ENCODE data around the gene TMEM240. TPM values are rescaled to one million over a fixed set of nuclear protein-coding genes. Genes with fewer than 3 reads are reported as not detected.

Gene TMEM240
- total and polyA plus RNA-seq, 2 donors (not counting 1 experiment from before 2014, with no cell fraction given): 0.28 to 1.8 TPM

- Histone ChIP-seq H3K9ac (ENCODE audit: low read length) (no peak overlapping the region), H3K4me2 (replicated peaks; ENCODE audit: low read depth, low read length, poor library complexity, severe bottlenecking) (no peak overlapping the region), H3K27ac (ENCODE audit: low read length in 2 of 2) (no peak overlapping the region), H3K36me3 (replicated peaks in 1 of 2; ENCODE audit: control extremely low read depth in 1 of 2, control insufficient read depth in 1 of 2, extremely low read depth in 1 of 2, insufficient read depth in 2 of 2, low read length in 1 of 2) (peaks cover 0 to 4% of the 10 kb centered on the region in 2 experiments), H3K27me3 (replicated peaks in 1 of 4; ENCODE audit: control extremely low read depth in 1 of 4, control insufficient read depth in 3 of 4, insufficient read depth in 4 of 4, low read length in 3 of 4) (no peaks in the 10 kb centered on the region), H3K9me3 (ENCODE audit: control extremely low read depth in 1 of 3, control insufficient read depth in 2 of 3, insufficient read depth in 1 of 3, low read length in 2 of 3) (no peaks in the 10 kb centered on the region), H4K20me1 (ENCODE audit: control insufficient read depth, insufficient read depth, low read length, poor library complexity, severe bottlenecking) (peaks cover 42% of the 10 kb centered on the region), H3K4me1 (ENCODE audit: control insufficient read depth in 2 of 2, insufficient read depth in 2 of 2, low read length in 2 of 2) (no peaks in the 10 kb centered on the region), H3K4me3 (ENCODE audit: control extremely low read depth in 1 of 5, extremely low read depth in 1 of 5, insufficient read depth in 1 of 5, low read depth in 2 of 5, low read length in 4 of 5) (no peak overlapping the region), H2AFZ (ENCODE audit: insufficient read depth, low read depth, low read length, poor library complexity, severe bottlenecking) (no peak overlapping the region), H3K79me2 (ENCODE audit: control insufficient read depth, insufficient read depth, low read length) (peaks cover 29% of the 10 kb centered on the region)
- H3K4me1 Mint-ChIP-seq: peaks cover under 1% of the 10 kb centered on the region
- H3K4me3 Mint-ChIP-seq: no peak overlapping the region
- WGBS (ENCODE audit: insufficient coverage): 96% methylated on average over 33 of the region's 33 CpGs
- ATAC-seq (ENCODE audit: low read depth) (no peak), DNase-seq (no peak)
- no peak overlapping the region for H3K27ac Mint-ChIP-seq
- H3K27me3 Mint-ChIP-seq: no peaks in the 10 kb centered on the region
- TF ChIP-seq CTCF (IDR thresholded peaks at IDR 0.05) (no peak), EZH2 (IDR thresholded peaks at IDR 0.05; ENCODE audit: borderline replicate concordance, insufficient read depth, low read depth, low read length, poor library complexity, severe bottlenecking) (no peak)
- H3K9me3 Mint-ChIP-seq (ENCODE audit: insufficient read depth): no peaks in the 10 kb centered on the region
- ChIA-PET POLR2A (no interaction called here), CTCF (no interaction called here)
- intact Hi-C loops (cut with micrococcal nuclease): no loop called here
Observed at GRCh38 chr1:1551524-1552262, 11.3 kb upstream of the TMEM240 start.

GRCh38 chr1:1550591-1551432 is 10.4 kb upstream of the TMEM240 start:
- Histone ChIP-seq H3K9me3 (ENCODE audit: control extremely low read depth in 1 of 3, control insufficient read depth in 2 of 3, insufficient read depth in 1 of 3, low read length in 2 of 3) (no peaks in the 10 kb centered on the region), H3K27me3 (replicated peaks in 1 of 4; ENCODE audit: control extremely low read depth in 1 of 4, control insufficient read depth in 3 of 4, insufficient read depth in 4 of 4, low read length in 3 of 4) (no peaks in the 10 kb centered on the region), H4K20me1 (ENCODE audit: control insufficient read depth, insufficient read depth, low read length, poor library complexity, severe bottlenecking) (peaks cover 43% of the 10 kb centered on the region), H3K79me2 (ENCODE audit: control insufficient read depth, insufficient read depth, low read length) (peaks cover 29% of the 10 kb centered on the region), H3K4me1 (ENCODE audit: control insufficient read depth in 2 of 2, insufficient read depth in 2 of 2, low read length in 2 of 2) (no peaks in the 10 kb centered on the region), H2AFZ (ENCODE audit: insufficient read depth, low read depth, low read length, poor library complexity, severe bottlenecking) (no peak overlapping the region), H3K4me3 (ENCODE audit: control extremely low read depth in 1 of 5, extremely low read depth in 1 of 5, insufficient read depth in 1 of 5, low read depth in 2 of 5, low read length in 4 of 5) (no peak overlapping the region), H3K36me3 (replicated peaks in 1 of 2; ENCODE audit: control extremely low read depth in 1 of 2, control insufficient read depth in 1 of 2, extremely low read depth in 1 of 2, insufficient read depth in 2 of 2, low read length in 1 of 2) (peaks cover 0 to 4% of the 10 kb centered on the region in 2 experiments), H3K4me2 (replicated peaks; ENCODE audit: low read depth, low read length, poor library complexity, severe bottlenecking) (no peak overlapping the region), H3K27ac (ENCODE audit: low read length in 2 of 2) (no peak overlapping the region), H3K9ac (ENCODE audit: low read length) (no peak overlapping the region)
- ATAC-seq (ENCODE audit: low read depth) (no peak), DNase-seq (no peak)
- Mint-ChIP-seq H3K27me3 (no peaks in the 10 kb centered on the region), H3K27ac (no peak overlapping the region), H3K9me3 (ENCODE audit: insufficient read depth) (no peaks in the 10 kb centered on the region), H3K4me3 (no peak overlapping the region), H3K4me1 (no peaks in the 10 kb centered on the region)
- POLR2A ChIA-PET: no interaction called here
- TF ChIP-seq EZH2 (IDR thresholded peaks at IDR 0.05; ENCODE audit: borderline replicate concordance, insufficient read depth, low read depth, low read length, poor library complexity, severe bottlenecking) (no peak), CTCF (IDR thresholded peaks at IDR 0.05) (no peak)
- CTCF ChIA-PET: no interaction called here
- intact Hi-C loops (cut with micrococcal nuclease): no loop called here
- 97% methylated on average over 11 of the region's 15 CpGs for WGBS (ENCODE audit: insufficient coverage)
